T-helper 22 cell (primary cell): ENCODE results near the gene MYL10.

Source experiments
- DNase-seq: peaks from one replicate; pipeline ENCODE4 v3.0.0-alpha.2; 2020; ENCODE audit warnings: low read depth

Gene MYL10

DNA sequence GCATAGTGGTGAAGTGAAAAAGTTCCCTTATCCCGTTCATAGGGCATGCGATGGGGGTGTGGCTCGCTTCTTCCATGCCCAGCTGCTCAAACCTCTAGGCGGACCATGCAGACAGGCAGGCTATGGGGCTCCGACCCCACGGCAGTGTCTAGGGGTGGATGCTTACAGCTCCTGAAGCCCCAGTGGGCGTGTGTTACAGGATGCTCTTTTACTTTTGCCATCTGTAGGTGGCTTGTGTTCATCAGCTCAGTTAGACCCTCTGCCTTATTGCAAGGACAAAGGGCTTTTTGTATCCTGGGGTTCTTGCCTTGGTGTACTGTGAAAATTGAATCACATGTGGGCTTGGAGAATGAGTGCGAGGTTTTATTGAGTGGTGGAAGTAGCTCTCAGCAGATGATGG is at the start of gene MYL10:
TSS of gene MYL10 (minus strand) at position 126 of the 400 bp plus-strand sequence. CDS start 178 bp downstream, outside the sequence.
- no peak for DNase-seq

DNA sequence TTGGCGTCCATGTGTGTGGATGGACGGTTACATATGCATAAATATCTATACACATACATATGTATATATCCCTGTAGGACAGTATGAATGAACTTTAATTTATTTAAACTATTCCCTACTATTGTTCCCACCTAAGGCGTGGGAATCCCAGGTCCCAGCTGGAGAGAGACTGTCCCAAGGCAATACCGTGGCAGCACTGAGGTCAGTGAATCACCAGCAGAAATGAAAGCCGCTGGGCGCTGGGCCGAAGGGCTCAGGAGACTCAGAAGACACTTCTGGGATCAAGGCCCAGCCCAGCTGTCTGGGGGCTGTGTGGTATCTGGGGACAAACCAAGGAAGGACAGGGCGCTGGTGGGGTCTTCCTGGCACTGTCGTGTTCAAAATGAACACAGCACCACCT is 49.6 kb upstream of the MYL10 start:
- no peak for DNase-seq

DNA sequence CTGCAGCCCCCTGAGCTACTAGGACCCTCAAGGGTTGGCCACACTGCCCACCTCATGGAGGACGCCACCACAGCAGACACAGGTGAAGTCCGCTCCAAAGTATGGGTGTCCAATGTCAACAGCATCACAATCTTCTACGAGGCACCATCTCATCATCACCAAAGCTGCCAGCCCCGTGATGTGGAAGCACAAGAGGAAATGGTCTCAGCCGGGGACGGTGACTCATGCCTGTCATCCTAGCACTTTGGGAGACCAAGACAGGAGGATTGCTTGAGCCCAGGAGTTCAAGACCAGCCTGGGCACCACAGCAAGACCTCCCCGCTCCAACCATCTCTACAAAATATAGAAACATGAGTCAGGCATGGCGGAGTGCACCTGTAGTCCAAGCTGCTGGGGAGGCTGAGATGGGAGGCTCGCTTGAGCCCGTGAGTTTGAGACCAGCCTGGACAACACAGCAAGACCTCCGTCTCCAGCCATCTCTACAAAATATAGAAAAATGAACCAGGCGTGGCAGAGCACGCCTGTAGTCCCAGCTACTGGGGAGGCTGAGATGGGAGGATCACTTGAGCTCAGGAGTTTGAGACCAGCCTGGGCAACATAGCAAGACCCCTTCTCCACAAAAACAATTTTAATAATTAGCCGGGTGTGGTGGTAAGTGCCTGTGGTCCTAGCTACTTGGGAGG is 48.8 kb upstream of the MYL10 start:
- no peak for DNase-seq

DNA sequence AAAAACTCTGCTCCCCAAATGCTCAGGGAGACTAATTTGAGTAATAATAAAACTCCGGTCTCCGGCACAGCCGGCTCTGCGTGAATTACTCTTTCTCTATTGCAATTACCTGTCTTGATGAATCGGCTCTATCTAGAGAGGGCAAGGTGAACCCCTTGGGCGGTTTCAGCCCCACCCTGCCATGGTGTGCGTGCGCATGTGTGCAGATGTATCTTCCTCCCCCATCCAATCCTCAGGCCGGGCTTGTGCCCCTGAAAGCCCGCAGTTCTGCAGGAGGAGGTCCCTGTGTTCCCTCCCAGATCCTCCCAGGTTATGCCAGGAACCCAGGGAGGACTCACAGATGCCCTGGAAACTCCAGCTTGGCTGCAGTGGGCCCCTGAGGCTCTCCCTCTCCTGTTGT is 48.3 kb upstream of the MYL10 start:
- no peak for DNase-seq

DNA sequence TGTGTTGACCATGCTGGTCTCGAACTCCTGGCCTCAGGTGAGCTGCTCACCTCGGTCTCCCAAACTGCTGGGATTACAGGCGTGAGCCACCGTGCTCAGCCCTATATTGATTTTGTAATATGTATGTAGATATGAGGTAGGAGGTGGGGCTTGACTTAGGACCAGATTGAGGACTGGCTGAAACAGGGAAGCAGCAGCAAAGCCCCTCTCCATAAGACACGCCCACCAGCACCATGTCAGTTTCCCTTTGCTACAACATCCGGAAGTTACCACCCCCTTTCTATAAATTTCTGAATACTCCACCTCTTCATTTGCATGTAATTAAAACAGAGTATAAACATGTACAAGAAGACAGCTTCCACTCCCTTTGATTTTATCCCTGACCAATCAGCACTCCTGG is 47.9 kb upstream of the MYL10 start:
- no peak for DNase-seq

DNA sequence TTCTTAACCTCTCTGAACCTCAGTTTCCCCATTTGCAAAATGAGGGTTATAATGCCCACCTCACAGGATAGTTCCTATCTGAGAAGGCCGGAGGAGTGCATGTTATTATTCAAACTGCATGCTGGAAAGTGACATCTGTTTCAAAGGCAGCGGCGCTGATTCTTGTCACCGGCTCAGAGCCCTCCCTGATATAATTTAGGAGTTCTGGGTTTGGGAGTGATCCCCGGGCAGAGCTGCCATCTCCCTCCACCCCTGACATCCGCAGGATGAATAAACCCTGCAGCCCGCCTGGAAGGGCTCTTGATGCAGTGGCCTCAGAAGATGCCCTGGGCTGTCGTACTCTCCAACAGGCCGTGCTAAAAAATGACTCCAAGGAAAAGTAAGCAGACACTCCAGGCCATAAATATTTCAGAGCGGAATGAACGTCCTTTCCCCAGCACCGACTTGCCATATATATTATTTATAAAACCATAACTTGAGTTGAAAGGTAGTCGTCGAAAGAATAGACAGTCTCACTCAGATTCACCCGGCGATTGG is 47.0 kb upstream of the MYL10 start:
- DNase-seq: no peak

DNA sequence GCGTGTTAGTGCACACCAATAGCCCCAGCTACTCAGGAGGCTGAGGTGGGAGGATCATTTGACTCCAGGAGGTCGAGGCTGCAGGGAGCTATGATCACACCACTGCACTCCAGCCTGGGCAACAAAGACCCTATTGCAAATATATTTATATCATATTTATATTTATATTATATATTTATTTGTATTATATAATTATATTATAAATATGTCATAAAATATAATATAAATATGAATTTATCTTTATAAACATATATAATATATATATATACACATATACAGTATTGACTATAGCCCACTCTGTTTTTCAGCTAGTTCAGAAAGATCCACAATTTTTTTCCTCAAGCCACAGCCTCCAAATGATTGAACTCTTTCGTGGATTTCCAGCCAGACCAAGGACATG is 45.3 kb upstream of the MYL10 start:
- no peak for DNase-seq

DNA sequence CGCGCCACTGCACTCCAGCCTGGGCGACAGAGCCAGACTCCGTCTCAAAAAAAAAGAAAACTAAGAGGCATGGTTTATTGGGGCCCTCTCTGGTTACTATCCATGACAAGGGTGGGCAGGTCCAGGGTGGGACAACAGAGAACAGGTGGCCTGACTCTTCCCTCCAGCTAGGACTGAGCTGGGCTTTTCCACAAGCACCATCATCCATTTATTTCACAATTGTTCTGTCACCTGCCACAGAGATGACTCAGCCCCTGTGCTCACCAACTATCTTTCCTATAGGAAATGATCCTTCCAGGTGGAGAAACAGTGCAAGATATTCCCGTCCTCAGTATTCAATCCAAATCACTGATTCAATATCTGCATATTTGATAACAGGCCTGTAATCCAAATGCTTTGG is 44.9 kb upstream of the MYL10 start:
- DNase-seq: no peak

DNA sequence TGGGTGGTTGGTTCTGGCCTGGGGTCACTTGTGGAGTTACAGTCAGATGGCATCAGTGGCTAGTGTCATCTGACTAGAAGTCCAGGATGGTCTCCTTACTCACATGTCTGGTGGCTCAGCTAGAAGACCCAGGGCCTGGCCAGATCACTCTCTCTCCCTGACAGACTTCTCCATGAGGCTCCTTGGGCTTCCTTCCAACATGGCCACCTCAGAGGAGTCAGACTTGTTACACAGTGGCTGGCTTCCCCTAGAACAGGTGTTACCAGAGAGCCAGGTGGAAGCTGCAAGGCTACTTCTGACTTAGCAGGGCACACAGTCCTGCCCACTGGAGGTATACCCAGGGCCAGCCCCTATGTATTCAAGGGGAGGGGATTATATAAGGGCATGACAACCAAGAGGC is 44.2 kb upstream of the MYL10 start:
- no peak for DNase-seq

DNA sequence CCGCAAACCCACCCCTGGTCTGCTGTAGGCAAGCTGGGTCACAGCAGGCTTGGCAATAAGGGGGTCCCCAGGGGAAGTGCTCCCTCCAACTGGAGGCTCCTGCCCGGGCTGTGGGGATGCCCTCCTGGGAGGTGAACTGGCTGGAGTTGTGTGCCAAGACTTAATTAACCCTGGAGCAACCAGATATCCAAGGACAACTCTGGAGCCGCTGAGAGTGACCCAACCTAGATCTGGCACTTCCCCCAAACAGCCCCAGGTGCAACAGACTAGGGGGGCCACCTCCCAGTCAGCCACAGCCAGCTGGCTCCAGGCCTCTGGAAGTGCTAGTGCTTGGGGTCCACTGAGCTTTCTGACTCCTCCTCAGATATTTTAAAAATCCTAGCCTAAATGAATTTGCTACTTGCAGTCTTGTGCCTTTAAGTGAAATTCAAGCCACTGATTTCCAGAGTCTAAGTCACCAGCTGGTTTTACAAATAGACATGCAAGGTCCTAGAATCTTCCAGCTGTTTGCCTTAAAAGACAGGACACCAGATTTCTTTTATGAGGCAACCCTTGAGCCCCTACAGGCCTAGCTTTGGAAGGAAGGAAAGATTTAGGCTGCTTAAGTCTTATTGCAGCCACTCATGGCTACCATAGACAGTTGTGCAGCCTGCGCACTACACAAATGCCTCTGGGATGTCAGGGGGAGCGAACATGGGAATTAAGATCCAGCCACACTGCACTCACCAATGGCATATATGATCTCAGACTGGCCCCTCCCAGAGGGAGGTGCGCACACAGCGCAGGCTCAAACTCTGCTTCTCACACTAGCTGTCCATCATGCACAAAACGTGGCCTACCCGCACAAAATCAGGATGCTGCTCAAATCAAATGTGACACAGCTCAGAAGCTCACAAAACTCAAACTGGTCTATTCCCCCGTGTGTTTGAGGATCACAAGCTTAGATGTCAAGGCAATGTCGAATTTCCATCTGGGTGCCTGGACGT is 42.6 kb upstream of the MYL10 start:
- DNase-seq: no peak

DNA sequence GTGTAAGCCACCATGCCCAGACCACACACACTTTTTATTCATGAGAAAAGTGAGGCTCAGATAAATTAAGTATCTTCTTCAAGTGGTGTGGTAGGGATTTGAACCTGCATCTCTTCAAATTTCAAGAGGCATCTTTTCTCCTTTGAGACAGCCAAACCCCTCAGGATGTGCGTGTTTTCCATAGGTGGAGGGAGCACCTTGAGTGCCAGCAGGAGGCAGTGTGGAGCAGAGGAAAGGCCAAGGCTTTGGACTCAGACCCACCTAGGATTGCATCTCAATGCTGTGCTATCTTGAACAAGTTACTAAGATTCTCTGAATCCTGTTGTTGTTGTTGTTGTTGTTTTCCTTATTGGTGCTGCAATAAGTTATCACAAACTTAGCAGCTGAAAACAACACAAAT is 40.2 kb upstream of the MYL10 start:
- DNase-seq: no peak

DNA sequence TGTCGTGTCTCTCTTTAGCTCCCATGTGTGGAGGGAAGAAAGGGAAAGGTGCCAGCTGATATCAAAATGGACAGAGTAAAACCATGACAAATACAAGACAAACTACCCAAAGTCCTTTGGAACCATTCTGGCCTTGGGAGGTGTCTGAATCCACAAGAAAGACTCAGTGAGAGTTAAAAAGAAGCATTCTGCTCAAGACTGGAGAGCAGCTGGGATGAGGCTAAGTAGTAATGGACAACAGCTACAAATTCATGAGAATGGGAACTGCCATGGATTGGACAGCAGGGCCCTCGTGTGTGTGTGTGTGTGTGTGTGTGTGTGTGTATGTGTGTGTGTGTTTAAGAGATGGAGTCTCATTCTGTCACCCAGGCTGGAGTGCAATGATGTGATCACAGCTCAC is 39.6 kb upstream of the MYL10 start:
- no peak for DNase-seq

DNA sequence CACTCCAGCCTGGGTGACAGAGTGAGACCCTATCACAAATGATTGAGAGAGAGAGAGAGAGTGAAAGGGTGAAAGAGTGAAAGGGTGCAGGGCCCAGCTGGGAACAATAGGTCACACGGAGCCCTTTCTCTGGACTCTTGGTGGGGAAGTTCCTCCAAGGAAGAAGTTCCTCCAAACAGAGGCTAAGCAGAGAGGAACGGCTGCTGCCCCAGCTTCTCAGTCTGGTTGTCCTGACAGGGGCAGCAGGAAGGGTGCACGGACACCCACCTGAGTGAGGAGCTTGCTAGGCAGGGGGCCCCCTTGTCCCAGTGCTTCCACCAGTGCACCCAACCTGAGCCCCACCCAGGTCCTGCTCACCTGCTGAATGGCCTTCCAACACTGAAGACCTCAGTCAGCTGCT is 38.8 kb upstream of the MYL10 start:
- no peak for DNase-seq

DNA sequence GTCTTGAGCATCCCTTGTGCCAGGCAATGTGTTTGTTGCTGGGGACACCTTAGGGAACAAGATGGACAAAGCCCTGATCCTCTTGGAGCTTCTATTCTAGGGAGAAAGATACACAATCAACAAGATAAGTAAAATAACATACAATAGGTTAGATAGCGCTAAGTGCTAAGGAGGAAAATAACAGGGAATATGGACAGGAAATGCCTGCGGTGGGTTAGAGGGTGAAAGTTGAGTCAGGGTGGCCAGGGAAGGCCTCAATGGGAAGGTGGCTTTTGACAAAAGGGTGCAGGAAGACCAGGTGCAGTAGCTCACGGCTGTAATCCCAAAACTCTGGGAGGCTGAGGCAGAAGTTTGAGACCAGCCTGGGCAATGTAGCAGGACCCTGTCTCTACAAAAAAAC is 38.3 kb upstream of the MYL10 start:
- DNase-seq: no peak

DNA sequence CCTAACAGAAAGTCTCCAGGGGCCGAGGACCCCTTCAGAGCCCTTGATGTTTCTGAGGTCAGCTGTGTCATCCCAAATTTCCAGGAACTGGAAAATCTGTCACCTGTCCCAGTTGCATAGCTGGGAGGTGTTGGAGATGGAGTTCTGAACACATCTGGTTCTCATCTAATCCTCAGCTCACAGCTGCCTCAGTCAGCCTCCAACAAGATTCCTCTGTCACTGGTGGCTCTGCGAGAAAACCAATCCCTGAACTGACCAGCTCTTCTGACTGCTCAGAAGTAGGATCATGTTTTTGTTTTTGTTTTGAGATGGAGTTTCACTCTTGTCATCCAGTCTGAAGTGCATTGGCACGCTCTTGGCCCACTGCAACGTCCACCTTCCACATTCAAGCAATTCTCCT is 37.6 kb upstream of the MYL10 start:
- DNase-seq: no peak

DNA sequence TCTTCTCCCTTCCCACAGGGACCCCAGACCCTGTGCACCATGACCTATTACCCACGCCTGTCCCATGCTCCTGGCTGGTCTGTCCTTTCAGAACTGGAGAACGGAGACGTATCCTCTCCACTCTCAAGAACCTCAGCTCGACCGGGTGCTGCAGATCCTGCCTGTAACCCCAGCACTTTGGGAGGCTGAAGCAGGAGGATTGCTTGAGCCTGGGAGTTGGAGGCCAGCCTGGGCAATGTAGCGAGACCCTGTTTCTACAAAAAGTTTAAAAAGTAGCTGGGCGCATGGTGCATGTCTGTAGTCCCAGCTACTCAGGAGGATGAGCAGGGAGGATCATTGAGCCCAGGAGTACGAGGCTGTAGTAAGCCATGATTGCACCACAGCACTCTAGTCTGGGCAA is 37.2 kb upstream of the MYL10 start:
- no peak for DNase-seq

DNA sequence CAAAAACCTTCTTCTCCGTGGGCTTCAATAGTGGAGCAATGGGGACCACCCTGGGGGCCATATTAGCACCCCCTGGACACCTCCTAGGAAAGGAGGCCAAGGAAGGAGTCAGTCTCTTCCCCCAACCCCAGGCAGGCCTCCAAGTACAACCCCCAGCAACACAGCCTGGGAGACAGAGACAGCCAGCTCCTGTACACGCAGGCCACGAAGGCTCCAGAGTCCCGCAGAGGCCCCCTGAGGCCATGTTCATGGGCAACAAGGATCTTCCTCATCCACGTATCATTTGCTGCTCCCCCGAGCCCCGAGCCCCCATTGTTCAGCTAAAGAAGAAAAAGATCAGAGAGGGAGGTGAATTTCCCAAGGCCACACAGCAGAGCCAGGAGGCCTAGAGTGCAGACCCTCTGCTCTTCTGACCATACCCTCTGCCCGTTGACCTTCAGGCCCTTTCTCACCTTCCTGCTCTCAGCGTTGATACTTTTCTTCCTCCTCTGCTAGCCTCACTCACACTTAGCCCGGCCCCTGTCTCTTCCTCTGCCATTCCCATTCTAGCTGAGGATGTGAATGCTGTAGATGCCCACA is 35.9 kb upstream of the MYL10 start:
- no peak for DNase-seq

DNA sequence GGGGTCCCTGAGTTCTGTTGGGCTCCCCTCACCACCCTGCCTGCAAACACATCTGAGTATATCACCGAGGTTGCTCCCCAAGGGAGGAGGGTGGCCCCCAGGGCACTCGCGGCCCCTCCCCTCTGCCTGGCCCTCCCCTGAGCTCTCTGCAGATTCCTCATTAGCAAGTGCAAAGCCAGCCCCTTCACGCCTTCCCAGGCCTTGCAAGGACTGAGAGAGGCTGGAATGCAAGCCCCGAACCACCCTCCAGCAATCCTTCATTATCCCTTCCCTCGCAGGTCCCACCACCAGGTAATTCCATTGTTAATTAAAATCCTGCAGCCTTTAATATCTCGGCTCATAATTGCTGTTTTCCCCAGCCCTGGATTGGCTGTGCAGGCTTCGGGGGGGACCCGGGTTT is 35.3 kb upstream of the MYL10 start:
- no peak for DNase-seq

DNA sequence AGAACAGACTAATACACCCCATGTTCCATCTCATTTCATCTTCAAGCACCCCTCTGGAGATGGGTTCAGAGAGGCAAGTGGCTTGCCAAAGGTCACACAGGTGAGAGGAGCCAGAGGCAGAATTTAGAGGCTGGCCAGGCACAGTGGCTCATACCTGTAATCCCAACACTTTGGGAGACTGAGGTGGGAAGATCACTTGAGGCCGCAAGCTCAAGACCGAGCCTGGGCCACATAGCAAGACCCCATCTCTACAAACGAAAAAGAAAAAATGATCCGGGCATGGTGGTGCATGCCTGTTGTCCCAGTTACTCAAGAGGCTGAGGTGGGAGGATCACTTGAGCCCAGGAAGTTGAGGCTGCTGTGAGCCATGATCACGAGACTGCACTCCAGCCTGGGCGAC is 34.7 kb upstream of the MYL10 start:
- DNase-seq: no peak

DNA sequence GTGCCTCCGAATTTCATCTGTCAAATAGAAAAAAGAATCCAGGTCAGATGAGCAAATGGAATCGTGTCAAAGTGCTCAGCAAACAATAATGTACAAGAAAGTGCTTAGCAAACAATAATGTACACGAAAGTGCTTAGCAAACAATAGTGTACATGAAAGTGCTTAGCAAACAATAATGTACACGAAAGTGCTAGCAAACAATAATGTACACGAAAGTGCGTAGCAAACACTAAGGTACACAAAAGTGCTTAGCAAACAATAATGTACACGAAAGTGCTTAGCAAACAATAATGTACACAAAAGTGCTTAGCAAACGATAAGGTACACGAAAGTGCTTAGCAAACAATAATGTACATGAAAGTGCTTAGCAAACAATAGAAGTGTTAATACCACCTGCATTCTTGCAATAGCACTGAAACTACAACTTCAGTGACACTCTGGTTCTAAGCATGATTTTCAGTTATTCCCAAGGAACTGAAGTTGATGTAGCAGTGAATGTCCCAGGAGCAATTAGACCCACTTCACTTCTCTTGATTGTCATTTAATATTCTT is 33.4 kb upstream of the MYL10 start:
- DNase-seq: no peak

DNA sequence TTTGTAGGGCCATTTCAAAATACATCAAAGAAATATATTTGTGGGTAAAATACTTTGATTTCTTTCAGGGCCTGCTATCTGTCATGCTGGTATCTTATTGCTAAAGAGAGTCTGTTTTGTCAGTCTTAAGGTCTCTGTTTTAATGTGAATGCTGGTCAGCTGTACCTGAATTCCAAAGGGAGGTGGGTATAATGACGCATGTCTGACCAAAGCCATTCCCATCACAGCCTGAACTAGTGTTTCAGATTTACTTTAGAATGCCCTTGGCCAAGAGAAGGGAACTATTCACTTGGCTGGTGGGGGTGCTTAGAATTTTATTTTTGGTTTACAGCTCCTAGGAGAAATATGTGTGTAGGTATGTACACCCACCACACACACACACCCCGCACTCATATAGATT is 30.6 kb upstream of the MYL10 start:
- no peak for DNase-seq

DNA sequence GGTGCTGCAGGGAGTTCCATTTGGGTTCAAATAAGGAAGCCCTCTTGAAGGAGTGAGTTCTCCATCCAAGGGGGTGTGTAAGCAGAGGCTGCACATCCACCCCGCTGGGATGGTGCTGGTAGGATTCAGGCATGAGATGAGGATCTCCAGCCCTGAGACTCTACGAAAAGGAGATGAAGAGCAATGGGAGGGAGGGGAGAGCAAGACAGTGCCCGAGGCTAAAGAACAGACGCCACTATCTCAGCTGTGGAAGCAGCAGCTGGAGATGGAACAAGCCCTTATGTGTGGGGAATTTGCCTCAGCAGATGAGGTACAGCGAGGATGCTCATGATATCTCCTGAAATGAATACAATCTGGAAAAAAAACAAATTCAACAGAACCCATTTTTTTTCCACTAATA is 28.1 kb upstream of the MYL10 start:
- DNase-seq: no peak

DNA sequence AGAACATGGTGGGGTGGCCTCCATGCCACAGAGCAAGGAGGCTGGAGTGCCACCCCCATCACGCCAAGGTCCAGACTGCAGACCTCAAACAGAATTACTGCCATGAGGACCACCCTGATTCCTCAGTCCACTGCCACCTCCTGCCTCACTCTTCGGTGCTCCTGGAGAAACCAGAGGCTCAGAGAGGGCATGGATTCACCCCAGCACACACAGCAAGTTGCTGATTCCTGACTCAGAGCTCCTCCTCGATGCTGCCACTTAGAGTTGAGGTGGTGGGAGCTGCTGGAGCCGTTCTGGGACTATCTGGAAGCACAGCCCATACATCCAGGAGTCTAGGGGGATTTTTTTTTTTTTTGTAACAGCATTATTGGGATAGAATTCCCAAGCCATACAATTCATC is 22.0 kb upstream of the MYL10 start:
- DNase-seq: no peak
